ENCODE data around the gene ARHGAP35.

DNA sequence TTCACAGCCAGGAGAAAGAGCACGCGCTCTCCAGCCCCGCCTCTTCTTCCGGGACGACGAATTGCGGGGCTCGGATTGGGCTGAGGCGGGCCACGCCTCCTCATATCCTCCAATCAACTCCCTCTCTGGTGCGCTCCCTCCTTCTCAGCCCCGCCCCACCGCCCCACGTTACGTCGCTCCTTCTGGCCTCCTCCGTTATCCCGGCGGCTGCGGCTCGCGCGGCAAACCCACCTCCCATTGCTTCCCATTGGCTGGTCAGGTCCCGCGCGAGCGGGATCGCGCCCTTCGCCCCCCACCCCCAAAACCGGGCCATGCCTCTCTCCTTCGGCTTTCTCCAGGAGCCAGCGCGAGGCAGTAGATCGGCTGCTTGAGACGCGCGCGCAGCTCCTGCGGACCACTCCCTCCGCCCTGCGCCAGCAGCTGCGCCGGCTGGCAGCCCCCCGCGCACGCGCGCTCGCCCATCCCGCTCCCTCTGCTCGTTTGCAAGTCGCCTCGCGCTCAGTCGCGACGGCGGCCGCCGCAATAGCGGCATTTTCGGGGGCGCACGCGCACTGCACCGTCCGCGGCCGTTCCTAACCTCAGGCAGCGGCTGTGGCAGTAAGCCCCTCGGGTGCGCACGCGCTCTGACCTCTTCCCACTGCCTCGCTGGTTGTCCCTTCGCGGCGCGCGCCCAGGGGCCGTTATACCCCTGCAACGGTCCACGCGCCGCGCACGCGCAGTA lies 512 bp upstream of the ARHGAP35 start:
- TF ChIP-seq, protein P1, sequence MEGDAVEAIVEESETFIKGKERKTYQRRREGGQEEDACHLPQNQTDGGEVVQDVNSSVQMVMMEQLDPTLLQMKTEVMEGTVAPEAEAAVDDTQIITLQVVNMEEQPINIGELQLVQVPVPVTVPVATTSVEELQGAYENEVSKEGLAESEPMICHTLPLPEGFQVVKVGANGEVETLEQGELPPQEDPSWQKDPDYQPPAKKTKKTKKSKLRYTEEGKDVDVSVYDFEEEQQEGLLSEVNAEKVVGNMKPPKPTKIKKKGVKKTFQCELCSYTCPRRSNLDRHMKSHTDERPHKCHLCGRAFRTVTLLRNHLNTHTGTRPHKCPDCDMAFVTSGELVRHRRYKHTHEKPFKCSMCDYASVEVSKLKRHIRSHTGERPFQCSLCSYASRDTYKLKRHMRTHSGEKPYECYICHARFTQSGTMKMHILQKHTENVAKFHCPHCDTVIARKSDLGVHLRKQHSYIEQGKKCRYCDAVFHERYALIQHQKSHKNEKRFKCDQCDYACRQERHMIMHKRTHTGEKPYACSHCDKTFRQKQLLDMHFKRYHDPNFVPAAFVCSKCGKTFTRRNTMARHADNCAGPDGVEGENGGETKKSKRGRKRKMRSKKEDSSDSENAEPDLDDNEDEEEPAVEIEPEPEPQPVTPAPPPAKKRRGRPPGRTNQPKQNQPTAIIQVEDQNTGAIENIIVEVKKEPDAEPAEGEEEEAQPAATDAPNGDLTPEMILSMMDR (IDR thresholded peaks at IDR 0.05; ENCODE audit: insufficient read depth, low read depth, low read length), result no peak
- no peak for TF ChIP-seq EZH2 (IDR thresholded peaks at IDR 0.05; ENCODE audit: insufficient read depth, low read length)

Data from astrocyte (in vitro differentiated cells and primary cell).